ENCODE data around the gene KLHL14. TPM values are rescaled to one million over a fixed set of nuclear protein-coding genes. Genes with fewer than 3 reads are reported as not detected.

KLHL14 gene
- total and polyA plus RNA-seq, 2 of the 13 experiments (the other 11 are each of a cell fraction or from before 2014, with no cell fraction given): 16.0 to 41.8 TPM

DNA sequence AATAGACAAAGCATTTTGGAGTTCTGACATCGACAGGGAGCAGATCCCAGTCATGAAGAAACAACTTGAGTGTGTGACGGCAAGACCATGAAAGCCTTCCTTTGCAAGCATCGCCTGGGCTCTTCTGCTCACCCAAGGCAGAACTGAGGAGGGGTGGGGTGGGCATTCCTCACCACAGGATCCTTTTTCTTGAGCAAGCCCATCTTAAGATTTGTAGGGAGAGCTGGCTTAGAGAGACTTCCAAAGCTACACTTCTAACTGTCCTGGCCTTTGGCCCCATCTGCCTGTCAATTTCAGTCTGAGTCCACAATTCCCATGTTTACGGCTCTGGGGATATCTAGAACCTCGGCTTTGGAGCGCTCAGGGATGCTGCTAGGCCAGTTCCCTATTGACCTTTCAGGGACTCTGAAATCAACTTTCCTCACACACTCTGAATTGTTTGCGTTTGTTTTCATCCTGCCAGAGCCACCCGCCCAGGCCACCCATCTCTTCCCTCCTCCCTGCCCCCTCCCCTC, 3.7 kb downstream of the KLHL14 start (continued):
- TF ChIP-seq, protein P1, sequence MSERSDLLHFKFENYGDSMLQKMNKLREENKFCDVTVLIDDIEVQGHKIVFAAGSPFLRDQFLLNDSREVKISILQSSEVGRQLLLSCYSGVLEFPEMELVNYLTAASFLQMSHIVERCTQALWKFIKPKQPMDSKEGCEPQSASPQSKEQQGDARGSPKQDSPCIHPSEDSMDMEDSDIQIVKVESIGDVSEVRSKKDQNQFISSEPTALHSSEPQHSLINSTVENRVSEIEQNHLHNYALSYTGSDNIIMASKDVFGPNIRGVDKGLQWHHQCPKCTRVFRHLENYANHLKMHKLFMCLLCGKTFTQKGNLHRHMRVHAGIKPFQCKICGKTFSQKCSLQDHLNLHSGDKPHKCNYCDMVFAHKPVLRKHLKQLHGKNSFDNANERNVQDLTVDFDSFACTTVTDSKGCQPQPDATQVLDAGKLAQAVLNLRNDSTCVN (CRISPR knock-in tag; IDR thresholded peaks at IDR 0.05; ENCODE audit: borderline replicate concordance): peak; percentile 93
- TF ChIP-seq ZSCAN22 (CRISPR knock-in tag; IDR thresholded peaks at IDR 0.05) (no peak), SP5 (CRISPR knock-in tag; IDR thresholded peaks at IDR 0.05; ENCODE audit: borderline replicate concordance, low read depth) (no peak), NKX3-1 (CRISPR knock-in tag; IDR thresholded peaks at IDR 0.05) (no peak), SMAD1 (CRISPR knock-in tag; IDR thresholded peaks at IDR 0.05; ENCODE audit: borderline replicate concordance, low read depth) (0 out of 2 replicates have a peak, but pooled peaks have one; percentile 20), POLR2AphosphoS5 (IDR thresholded peaks at IDR 0.05; ENCODE audit: low read depth, low read length) (0 out of 2 replicates have a peak, but pooled peaks have one; percentile 22)

DNA sequence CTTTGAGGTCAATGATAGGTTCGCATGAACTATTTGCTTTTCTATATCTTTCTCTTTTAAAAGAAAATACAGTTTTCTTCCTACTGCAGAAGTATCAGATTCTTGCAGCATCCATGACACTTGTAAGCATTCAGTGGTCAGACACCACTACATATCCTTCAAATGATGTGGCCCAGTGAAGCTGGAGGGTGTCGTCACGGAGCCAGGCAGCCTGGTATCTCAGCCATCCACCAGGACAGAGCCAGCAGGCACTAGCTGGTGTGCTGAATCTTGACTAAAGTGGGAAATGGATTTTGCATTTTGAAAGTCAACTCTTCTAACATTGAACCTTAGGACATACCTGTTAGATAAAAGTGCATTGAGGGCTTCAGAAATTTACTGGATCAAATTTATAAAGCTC, 5.4 kb downstream of the KLHL14 start:
- DNase-seq (ENCODE audit: low spot score) (peak; percentile 40), ATAC-seq (no peak; the same call in 2 of the 3 replicates), FAIRE-seq (no peak)
- intact Hi-C loops (cut with micrococcal nuclease; ENCODE audit: unreplicated experiment): loop anchor here (5.0 kb wide), 2 partner anchors 80 to 125 kb away; no protein-coding TSS in a partner anchor
- peaks cover 0 to 2% of the 10 kb centered on the region in 2 experiments; a peak in 3 of 5 replicates for H3K36me3 ChIP-seq (replicated peaks in 1 of 2; ENCODE audit: control insufficient read depth in 1 of 2, insufficient read depth in 2 of 2, low read length in 2 of 2)
- WGBS (ENCODE audit: low lambda C conversion rate): 25% methylated on average over 3 of the region's 3 CpGs
- in situ Hi-C loops (cut with HindIII; ENCODE audit: extremely low pct_ligation_motif_present, low pct_unique_long_range_greater_than_20kb): no loop called here
- BruUV-seq (replicated peaks): no TSS peak
- no peak overlapping the region for H3K27ac ChIP-seq (ENCODE audit: extremely low read length, insufficient read depth, low read length)
- no peak overlapping the region for H2AFZ ChIP-seq (ENCODE audit: low read length)
- no peaks in the 10 kb centered on the region for H4K20me1 ChIP-seq (ENCODE audit: insufficient read depth, low read length)
- ChIA-PET POLR2A (interaction anchor here (7.7 kb wide), 1 partner anchor 36 kb away, joined by 136 read pairs; no protein-coding TSS in a partner anchor), CTCF (ENCODE audit: low intra/inter-chr PET ratio, low total read pairs) (no interaction called here)
- H3K4me2 ChIP-seq (ENCODE audit: low read depth, low read length): peak overlapping the region; percentile 87
- peak overlapping the region; percentile 75; the same call in 1 of the 2 replicates for H3K9ac ChIP-seq (ENCODE audit: insufficient read depth, low read depth, low read length)
- H3K4me1 ChIP-seq (ENCODE audit: insufficient read depth, low read length): peaks cover 41% of the 10 kb centered on the region
- no peaks in the 10 kb centered on the region; a peak in 1 of 5 replicates for H3K27me3 ChIP-seq (ENCODE audit: control insufficient read depth in 1 of 2, insufficient read depth in 2 of 2, low read length in 2 of 2)
- peaks cover 88% of the 10 kb centered on the region for H3K79me2 ChIP-seq (ENCODE audit: insufficient read depth, low read length)
- H3K9me3 ChIP-seq (ENCODE audit: low read length): no peaks in the 10 kb centered on the region
- peak overlapping the region; percentile 88 to 93 (median 93) for H3K4me3 ChIP-seq (replicated peaks in 1 of 3; ENCODE audit: insufficient read depth in 1 of 3, low read depth in 2 of 3, low read length in 3 of 3)
- TF ChIP-seq MED1 (CRISPR knock-in tag; IDR thresholded peaks at IDR 0.05): 0 out of 2 replicates have a peak, but pooled peaks have one; percentile 14
- peak; percentile 65; the same call in 1 of the 2 replicates for TF ChIP-seq KMT2A (CRISPR knock-in tag; IDR thresholded peaks at IDR 0.05)
- TF ChIP-seq, protein P2, sequence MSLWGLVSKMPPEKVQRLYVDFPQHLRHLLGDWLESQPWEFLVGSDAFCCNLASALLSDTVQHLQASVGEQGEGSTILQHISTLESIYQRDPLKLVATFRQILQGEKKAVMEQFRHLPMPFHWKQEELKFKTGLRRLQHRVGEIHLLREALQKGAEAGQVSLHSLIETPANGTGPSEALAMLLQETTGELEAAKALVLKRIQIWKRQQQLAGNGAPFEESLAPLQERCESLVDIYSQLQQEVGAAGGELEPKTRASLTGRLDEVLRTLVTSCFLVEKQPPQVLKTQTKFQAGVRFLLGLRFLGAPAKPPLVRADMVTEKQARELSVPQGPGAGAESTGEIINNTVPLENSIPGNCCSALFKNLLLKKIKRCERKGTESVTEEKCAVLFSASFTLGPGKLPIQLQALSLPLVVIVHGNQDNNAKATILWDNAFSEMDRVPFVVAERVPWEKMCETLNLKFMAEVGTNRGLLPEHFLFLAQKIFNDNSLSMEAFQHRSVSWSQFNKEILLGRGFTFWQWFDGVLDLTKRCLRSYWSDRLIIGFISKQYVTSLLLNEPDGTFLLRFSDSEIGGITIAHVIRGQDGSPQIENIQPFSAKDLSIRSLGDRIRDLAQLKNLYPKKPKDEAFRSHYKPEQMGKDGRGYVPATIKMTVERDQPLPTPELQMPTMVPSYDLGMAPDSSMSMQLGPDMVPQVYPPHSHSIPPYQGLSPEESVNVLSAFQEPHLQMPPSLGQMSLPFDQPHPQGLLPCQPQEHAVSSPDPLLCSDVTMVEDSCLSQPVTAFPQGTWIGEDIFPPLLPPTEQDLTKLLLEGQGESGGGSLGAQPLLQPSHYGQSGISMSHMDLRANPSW (CRISPR knock-in tag; IDR thresholded peaks at IDR 0.05; ENCODE audit: borderline replicate concordance): no peak
- TF ChIP-seq MEIS1 (CRISPR knock-in tag; IDR thresholded peaks at IDR 0.05; ENCODE audit: borderline replicate concordance): no peak
- no peak for TF ChIP-seq ATF7 (IDR thresholded peaks at IDR 0.05)
- TF ChIP-seq ATF7 (CRISPR knock-in tag; IDR thresholded peaks at IDR 0.05): no peak
- peak; percentile 37 for TF ChIP-seq TEAD3 (CRISPR knock-in tag; optimal IDR thresholded peaks at IDR 0.05; ENCODE audit: borderline replicate concordance)
- no peak for TF ChIP-seq RARA (CRISPR knock-in tag; IDR thresholded peaks at IDR 0.05)
- TF ChIP-seq, protein P3, sequence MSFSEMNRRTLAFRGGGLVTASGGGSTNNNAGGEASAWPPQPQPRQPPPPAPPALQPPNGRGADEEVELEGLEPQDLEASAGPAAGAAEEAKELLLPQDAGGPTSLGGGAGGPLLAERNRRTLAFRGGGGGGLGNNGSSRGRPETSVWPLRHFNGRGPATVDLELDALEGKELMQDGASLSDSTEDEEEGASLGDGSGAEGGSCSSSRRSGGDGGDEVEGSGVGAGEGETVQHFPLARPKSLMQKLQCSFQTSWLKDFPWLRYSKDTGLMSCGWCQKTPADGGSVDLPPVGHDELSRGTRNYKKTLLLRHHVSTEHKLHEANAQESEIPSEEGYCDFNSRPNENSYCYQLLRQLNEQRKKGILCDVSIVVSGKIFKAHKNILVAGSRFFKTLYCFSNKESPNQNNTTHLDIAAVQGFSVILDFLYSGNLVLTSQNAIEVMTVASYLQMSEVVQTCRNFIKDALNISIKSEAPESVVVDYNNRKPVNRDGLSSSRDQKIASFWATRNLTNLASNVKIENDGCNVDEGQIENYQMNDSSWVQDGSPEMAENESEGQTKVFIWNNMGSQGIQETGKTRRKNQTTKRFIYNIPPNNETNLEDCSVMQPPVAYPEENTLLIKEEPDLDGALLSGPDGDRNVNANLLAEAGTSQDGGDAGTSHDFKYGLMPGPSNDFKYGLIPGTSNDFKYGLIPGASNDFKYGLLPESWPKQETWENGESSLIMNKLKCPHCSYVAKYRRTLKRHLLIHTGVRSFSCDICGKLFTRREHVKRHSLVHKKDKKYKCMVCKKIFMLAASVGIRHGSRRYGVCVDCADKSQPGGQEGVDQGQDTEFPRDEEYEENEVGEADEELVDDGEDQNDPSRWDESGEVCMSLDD (CRISPR knock-in tag; IDR thresholded peaks at IDR 0.05; ENCODE audit: borderline replicate concordance): no peak

All from HepG2 (cell line).